Cardiac fibroblast (primary cell): ENCODE results near the gene TERT.

ENCODE experiments used
- DNase-seq, 2 donors: peaks; one replicate each; pipeline versions ENCODE4 v3.0.0 to v3.0.0-alpha.2; 2010; ENCODE audit warnings: low read depth in 2 of 2
- H3K4me3 ChIP-seq, 2 donors: replicated peaks in 1 of 2; 1 replicate in 1 of 2; 2 replicates in 1 of 2; pipeline ENCODE4 v1.5.1; 2011; ENCODE audit warnings: low read depth in 2 of 2, low read length in 2 of 2, mild to moderate bottlenecking in 2 of 2, moderate library complexity in 1 of 2
- CTCF ChIP-seq: IDR thresholded peaks from one replicate; pipeline ENCODE4 v1.5.1; 2011; ENCODE audit warnings: low read depth, mild to moderate bottlenecking, low read length, inconsistent platforms

Gene TERT

GRCh38 chr5:1265461-1266455 lies 29.1 kb downstream of the TERT start:
- TF ChIP-seq CTCF: no peak
- DNase-seq: no peak
- H3K4me3 ChIP-seq: no peak overlapping the region

- DNase-seq: no peak
- no peak for TF ChIP-seq CTCF
- no peak overlapping the region for H3K4me3 ChIP-seq
Observed at GRCh38 chr5:1265026-1265425, 29.8 kb downstream of the TERT start.

GRCh38 chr5:1264211-1264610 lies 30.7 kb downstream of the TERT start:
- no peak for TF ChIP-seq CTCF
- DNase-seq: no peak
- no peak overlapping the region for H3K4me3 ChIP-seq

GRCh38 chr5:1262381-1262780 lies 32.5 kb downstream of the TERT start:
- TF ChIP-seq CTCF: no peak
- DNase-seq: peak; percentile 2 to 27
- H3K4me3 ChIP-seq: no peak overlapping the region

- no peak for TF ChIP-seq CTCF
- H3K4me3 ChIP-seq: no peak overlapping the region
- DNase-seq: no peak
Observed at GRCh38 chr5:1261643-1262042, 33.2 kb downstream of the TERT start.

GRCh38 chr5:1259806-1260480 lies 34.9 kb downstream of the TERT start:
- H3K4me3 ChIP-seq: no peak overlapping the region
- DNase-seq: no peak
- TF ChIP-seq CTCF: no peak
